Measurements from ENCODE around the gene PFKFB3. TPM values are rescaled to one million over a fixed set of nuclear protein-coding genes. Genes with fewer than 3 reads are reported as not detected.

The PFKFB3 gene
- total and polyA plus RNA-seq, 2 of the 13 experiments (the other 11 are each of a cell fraction or from before 2014, with no cell fraction given), result 1.2 to 13.3 TPM

- no peaks in the 10 kb centered on the region for H3K9me3 ChIP-seq (ENCODE audit: low read length)
- peaks cover 47% of the 10 kb centered on the region for H3K4me1 ChIP-seq (ENCODE audit: insufficient read depth, low read length)
- no peaks in the 10 kb centered on the region for H4K20me1 ChIP-seq (ENCODE audit: insufficient read depth, low read length)
- POLR2A ChIA-PET, result no interaction called here
- H2AFZ ChIP-seq (ENCODE audit: low read length), result no peak overlapping the region
- BruUV-seq (replicated peaks), result no TSS peak
- DNase-seq (ENCODE audit: low spot score), result peak; percentile 41
- no peak overlapping the region for H3K4me3 ChIP-seq (replicated peaks in 1 of 3; ENCODE audit: insufficient read depth in 1 of 3, low read depth in 2 of 3, low read length in 3 of 3)
- no peaks in the 10 kb centered on the region for H3K36me3 ChIP-seq (replicated peaks in 1 of 2; ENCODE audit: control insufficient read depth in 1 of 2, insufficient read depth in 2 of 2, low read length in 2 of 2)
- peaks cover 1 to 30% of the 10 kb centered on the region in 2 experiments; a peak in 2 of 5 replicates for H3K27me3 ChIP-seq (ENCODE audit: control insufficient read depth in 1 of 2, insufficient read depth in 2 of 2, low read length in 2 of 2)
- ATAC-seq, result peak; percentile 53
- CTCF ChIA-PET (ENCODE audit: low intra/inter-chr PET ratio, low total read pairs), result no interaction called here
- no peak overlapping the region for H3K27ac ChIP-seq (ENCODE audit: extremely low read length, insufficient read depth, low read length)
- TF ChIP-seq ZNF674 (CRISPR knock-in tag; IDR thresholded peaks at IDR 0.05; ENCODE audit: low read depth) (no peak), GFI1 (CRISPR knock-in tag; IDR thresholded peaks at IDR 0.05; ENCODE audit: borderline replicate concordance) (peak; percentile 96), FOXA3 (CRISPR knock-in tag; IDR thresholded peaks at IDR 0.05) (0 out of 2 replicates have a peak, but pooled peaks have one; percentile 27), FOXP1 (IDR thresholded peaks at IDR 0.05) (no peak), FOXP1 (CRISPR knock-in tag; IDR thresholded peaks at IDR 0.05) (peak; percentile 20; the same call in 1 of the 2 replicates), FOSL2 (CRISPR knock-in tag; IDR thresholded peaks at IDR 0.05) (no peak), CEBPG (CRISPR knock-in tag; IDR thresholded peaks at IDR 0.05) (peak; percentile 36; the same call in 1 of the 2 replicates), HMG20B (CRISPR knock-in tag; conservative IDR thresholded peaks at IDR 0.05) (peak; percentile 93), BCL6 (CRISPR knock-in tag; IDR thresholded peaks at IDR 0.05) (0 out of 2 replicates have a peak, but pooled peaks have one; percentile 13), ZNF773 (CRISPR knock-in tag; IDR thresholded peaks at IDR 0.05; ENCODE audit: borderline replicate concordance) (no peak), MAFF (IDR thresholded peaks at IDR 0.05; ENCODE audit: low read depth, low read length) (no peak), ZMYM3 (CRISPR knock-in tag; IDR thresholded peaks at IDR 0.05) (no peak), ZNF138 (CRISPR knock-in tag; IDR thresholded peaks at IDR 0.05; ENCODE audit: low read depth) (no peak), NR2F6 (IDR thresholded peaks at IDR 0.05) (peak; percentile 84), NR2F6 (CRISPR knock-in tag; IDR thresholded peaks at IDR 0.05) (peak; percentile 68), SP5 (CRISPR knock-in tag; IDR thresholded peaks at IDR 0.05; ENCODE audit: borderline replicate concordance, low read depth) (peak; percentile 79; the same call in 1 of the 2 replicates), FOXA1 (IDR thresholded peaks at IDR 0.05) (no peak), FOXA1 (CRISPR knock-in tag; IDR thresholded peaks at IDR 0.05) (peak; percentile 67), HDAC2 (CRISPR knock-in tag; IDR thresholded peaks at IDR 0.05) (0 out of 2 replicates have a peak, but pooled peaks have one; percentile 22), RARA (CRISPR knock-in tag; IDR thresholded peaks at IDR 0.05) (0 out of 2 replicates have a peak, but pooled peaks have one; percentile 43), ADNP (CRISPR knock-in tag; IDR thresholded peaks at IDR 0.05) (no peak)
- in situ Hi-C loops (cut with HindIII; ENCODE audit: extremely low pct_ligation_motif_present, low pct_unique_long_range_greater_than_20kb), result no loop called here
- FAIRE-seq, result no peak
- 0% methylated on average over 3 of the region's 3 CpGs for WGBS (ENCODE audit: low lambda C conversion rate)
- H3K9ac ChIP-seq (ENCODE audit: insufficient read depth, low read depth, low read length), result no peak overlapping the region
- H3K4me2 ChIP-seq (ENCODE audit: low read depth, low read length), result no peak overlapping the region
- no peaks in the 10 kb centered on the region for H3K79me2 ChIP-seq (ENCODE audit: insufficient read depth, low read length)
- intact Hi-C loops (cut with micrococcal nuclease; ENCODE audit: unreplicated experiment), result loop anchor here (10.0 kb wide), 1 partner anchor 133 kb away; no protein-coding TSS in a partner anchor
Measured at GRCh38 chr10:6271663-6272062, 68.9 kb downstream of the PFKFB3 start.
